Astrocyte (in vitro differentiated cells and primary cell): Measurements from ENCODE around the gene STX1A.

Experiments used
- EZH2 ChIP-seq: IDR thresholded peaks from 2 replicates; pipeline ENCODE4 v1.6.1; 2012; ENCODE audit warnings: mild to moderate bottlenecking, low read length, inconsistent platforms; ENCODE audit not compliant: insufficient read depth
- TF ChIP-seq, protein P1 (sequence below): IDR thresholded peaks from 2 replicates; pipeline ENCODE4 v1.5.1; 2011; ENCODE audit warnings: low read depth, mild to moderate bottlenecking, inconsistent platforms, low read length, moderate library complexity; ENCODE audit not compliant: insufficient read depth

DNA sequence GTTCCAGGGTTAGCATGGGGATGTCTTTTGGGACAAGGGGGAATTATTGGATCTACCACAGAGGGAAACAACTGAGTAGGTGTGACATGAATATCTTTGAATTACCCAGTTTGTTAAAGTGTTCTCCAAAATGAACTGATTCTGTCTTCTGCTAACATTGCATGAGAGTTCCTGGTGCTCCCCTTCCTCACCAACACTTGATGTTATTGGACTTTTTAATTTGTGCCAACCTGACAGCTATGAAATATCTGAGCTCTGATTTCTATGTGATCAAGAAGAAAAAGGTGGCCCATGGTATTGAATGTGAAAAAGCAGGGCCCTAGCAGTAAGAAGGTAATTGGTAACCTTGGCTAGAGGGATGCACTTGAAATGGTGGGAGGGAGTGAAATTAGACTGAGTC, 56.4 kb downstream of the STX1A start:
- TF ChIP-seq, protein P1, sequence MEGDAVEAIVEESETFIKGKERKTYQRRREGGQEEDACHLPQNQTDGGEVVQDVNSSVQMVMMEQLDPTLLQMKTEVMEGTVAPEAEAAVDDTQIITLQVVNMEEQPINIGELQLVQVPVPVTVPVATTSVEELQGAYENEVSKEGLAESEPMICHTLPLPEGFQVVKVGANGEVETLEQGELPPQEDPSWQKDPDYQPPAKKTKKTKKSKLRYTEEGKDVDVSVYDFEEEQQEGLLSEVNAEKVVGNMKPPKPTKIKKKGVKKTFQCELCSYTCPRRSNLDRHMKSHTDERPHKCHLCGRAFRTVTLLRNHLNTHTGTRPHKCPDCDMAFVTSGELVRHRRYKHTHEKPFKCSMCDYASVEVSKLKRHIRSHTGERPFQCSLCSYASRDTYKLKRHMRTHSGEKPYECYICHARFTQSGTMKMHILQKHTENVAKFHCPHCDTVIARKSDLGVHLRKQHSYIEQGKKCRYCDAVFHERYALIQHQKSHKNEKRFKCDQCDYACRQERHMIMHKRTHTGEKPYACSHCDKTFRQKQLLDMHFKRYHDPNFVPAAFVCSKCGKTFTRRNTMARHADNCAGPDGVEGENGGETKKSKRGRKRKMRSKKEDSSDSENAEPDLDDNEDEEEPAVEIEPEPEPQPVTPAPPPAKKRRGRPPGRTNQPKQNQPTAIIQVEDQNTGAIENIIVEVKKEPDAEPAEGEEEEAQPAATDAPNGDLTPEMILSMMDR, result no peak
- TF ChIP-seq EZH2, result no peak
